Choroid plexus epithelial cell (primary cell): ENCODE results near the gene ZIC2.

Experiments used
- DNase-seq: peaks from one replicate; pipeline ENCODE4 v3.0.0-alpha.2; 2010; ENCODE audit warnings: low read depth
- H3K4me3 ChIP-seq: 2 replicates; pipeline ENCODE4 v1.5.1; 2011; ENCODE audit warnings: low read depth, mild to moderate bottlenecking, control low read depth, low read length, moderate library complexity
- TF ChIP-seq, protein P1 (sequence below): conservative IDR thresholded peaks from 2 replicates; pipeline ENCODE4 v1.5.1; 2011; ENCODE audit warnings: low read depth, mild to moderate bottlenecking, control low read depth, inconsistent platforms, low read length, moderate library complexity

Gene ZIC2

DNA sequence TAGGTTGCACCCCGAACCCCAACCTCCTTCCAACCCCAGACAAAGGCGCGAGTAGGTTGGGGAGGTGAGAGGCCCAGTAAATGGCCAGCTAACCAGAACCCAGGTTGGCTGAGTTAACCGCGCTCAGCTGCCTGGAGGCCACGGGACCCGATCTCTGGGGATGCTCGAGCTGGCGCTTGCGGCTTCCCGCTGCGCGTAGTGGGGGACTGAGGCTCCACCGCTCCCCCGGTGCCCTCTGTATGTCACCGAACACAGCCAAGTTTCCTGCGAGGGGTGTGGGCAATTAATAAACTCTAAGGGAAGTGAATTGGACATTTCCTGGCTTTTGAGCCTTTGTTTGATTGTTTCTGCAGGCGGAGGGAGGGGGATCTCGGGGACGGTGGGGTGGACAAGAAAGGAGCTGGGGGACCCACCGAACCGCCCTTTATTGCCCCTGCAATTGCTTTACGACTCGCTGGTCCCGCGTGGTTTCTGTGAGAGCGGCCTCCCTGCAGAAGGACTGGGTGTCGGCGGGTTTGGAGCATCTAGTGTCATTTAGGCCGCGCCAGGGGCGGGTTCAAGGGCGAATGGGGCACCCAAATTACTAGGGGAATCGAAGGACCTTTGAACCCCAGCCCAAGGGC is 6.5 kb upstream of the ZIC2 start:
- H3K4me3 ChIP-seq: no peak overlapping the region
- no peak for DNase-seq
- TF ChIP-seq, protein P1, sequence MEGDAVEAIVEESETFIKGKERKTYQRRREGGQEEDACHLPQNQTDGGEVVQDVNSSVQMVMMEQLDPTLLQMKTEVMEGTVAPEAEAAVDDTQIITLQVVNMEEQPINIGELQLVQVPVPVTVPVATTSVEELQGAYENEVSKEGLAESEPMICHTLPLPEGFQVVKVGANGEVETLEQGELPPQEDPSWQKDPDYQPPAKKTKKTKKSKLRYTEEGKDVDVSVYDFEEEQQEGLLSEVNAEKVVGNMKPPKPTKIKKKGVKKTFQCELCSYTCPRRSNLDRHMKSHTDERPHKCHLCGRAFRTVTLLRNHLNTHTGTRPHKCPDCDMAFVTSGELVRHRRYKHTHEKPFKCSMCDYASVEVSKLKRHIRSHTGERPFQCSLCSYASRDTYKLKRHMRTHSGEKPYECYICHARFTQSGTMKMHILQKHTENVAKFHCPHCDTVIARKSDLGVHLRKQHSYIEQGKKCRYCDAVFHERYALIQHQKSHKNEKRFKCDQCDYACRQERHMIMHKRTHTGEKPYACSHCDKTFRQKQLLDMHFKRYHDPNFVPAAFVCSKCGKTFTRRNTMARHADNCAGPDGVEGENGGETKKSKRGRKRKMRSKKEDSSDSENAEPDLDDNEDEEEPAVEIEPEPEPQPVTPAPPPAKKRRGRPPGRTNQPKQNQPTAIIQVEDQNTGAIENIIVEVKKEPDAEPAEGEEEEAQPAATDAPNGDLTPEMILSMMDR: no peak

DNA sequence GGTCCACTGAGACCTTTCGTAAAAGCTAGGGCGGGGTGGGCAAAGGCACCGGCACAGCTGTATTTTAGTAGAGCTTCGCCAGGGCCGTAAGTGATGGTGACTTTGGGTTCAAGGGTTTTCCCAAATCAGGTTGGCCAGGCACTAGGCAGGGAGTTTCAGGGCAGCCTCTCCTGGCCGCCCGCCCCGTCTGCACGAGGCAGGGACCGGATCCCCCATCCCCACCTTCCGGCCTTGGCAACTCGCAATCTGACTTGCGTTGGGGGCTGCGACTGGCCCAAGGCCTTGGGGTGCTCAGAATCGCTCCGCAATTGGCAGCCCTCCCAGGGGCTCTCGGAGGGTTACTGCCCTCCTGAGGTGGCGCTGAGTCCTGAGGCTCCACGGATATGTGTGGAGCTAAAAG is 6.0 kb upstream of the ZIC2 start:
- no peak for DNase-seq
- TF ChIP-seq, protein P1: no peak
- no peak overlapping the region for H3K4me3 ChIP-seq

DNA sequence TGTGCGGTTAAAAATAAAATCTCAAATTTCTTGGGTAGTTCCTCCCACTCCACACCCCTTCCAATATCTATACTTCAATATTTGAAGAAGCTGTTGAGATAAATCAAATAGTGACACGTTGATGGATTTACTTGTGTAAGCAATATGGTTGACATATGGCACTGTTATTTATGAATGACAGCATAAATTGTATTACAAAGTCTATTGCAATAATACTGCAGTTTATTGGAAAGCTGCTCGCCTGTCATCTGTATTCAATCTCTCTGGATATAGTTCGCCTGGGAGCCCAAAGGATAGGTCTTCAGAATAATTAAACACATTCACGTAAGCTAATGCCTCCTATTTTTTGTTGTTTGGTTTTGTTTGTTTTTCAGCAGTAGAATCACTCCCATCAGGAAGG is 5.0 kb upstream of the ZIC2 start:
- no peak for DNase-seq
- no peak overlapping the region for H3K4me3 ChIP-seq
- TF ChIP-seq, protein P1: no peak

DNA sequence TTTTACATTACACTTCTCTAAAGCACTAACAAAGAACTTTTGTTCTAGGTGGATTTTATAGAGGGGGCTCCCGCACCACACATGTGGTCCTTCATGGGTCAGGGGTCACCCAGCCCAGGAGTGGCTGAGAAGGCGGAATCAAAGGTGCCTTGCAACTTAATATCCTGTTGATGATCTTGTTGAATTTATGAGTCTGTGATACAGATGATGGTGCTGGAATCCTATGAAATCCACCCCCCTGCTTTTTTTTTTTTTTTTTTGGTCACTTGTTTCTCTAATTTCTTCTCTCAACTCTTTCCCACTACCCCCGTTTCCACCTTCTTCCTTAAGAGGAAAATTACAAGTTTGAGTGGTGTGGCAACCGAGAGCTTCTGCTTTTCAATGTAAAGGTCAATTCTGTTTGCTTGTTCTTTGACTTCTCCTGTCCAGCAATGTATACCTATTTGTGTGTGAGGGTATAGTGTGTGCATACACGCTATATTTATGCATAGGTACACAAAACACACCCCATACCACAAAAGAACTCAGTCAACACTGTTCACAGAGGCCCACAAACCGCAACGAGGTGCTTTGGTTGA is 4.2 kb upstream of the ZIC2 start:
- no peak for DNase-seq
- TF ChIP-seq, protein P1: no peak
- H3K4me3 ChIP-seq: no peak overlapping the region

DNA sequence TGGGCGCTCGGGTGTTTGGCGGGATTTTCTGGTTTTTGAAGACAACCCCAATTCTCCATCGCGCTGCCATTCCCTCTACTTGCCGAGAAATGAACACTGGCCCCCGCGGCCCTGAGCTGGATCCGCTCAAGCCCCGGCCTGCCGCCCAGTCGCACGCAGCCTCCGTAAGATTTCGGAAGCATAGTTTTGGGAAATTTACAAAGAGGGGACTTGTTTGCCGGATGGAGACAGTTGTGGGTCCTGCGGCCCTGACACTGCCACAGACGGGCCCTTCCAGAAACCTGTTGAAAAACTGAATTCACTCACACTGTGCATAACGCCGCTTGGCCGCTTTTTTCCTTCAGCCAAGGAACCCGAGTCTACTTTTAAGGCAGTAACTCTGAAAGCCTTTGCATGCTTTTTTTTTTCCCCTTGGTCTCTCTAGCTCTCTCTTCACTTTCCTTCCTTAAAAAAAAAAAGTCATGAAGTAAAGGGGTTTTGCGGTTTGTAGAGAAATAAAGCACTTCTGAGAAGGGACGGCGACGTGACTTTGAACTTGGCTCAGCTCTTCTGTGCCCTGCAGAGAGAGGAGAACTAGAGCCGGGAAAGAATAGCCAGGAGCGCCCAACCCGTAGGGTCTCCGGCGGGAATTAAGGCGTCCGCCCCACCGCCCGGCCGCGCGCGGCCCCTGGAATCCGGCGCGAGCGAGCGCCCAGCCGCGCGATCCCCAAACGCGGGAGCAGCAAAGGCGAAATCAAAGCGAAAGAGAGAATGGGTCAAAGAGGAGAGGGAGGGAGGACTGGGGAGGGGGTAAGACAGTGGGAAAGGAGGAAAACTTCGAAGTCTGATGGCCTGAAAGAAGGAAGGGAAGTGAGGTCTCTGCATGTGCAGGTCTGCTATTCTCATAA is 3.4 kb upstream of the ZIC2 start:
- H3K4me3 ChIP-seq: peak overlapping the region; percentile 66
- TF ChIP-seq, protein P1: no peak
- no peak for DNase-seq

DNA sequence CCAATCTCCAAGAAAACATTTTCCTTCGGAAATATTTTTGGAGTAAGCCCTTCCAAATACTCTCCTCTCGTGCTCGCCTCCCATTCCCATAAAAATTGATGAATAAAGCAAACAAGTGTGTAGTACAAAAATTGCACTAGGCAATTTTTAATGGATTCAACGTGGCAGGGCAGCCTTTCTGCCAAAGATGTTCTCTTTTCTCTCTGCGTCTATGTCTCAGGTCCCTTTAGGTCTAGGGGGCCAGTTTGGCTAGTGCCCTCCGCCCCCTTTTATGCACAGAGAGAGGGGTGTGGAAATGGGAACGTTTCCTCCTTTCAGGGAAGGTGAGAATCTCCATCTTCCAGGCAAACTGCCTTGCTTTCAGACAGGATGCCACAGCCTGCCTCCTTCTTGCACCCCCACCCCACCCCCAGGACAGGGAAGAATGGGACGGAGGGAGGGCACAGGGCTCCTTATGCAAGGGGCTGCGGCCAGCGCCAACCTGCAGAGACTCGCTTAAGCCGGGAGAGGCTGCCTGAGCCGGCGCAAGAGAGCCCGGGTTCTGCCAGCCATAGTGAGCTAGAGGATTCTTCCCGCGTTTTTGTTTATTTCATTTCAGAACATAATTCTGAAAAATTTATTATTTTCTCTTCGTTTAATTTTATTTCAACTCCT is 2.7 kb upstream of the ZIC2 start:
- TF ChIP-seq, protein P1: no peak
- DNase-seq: no peak
- peak overlapping the region; percentile 66 for H3K4me3 ChIP-seq
